Putamen (tissue), 1 donor: Measurements from ENCODE around the gene KRT16.
A peak's percentile ranks its signal among the peaks of the same experiment; 100 is the strongest.
"Not testable (repeated sequence)": the region's sequence is repeated elsewhere in the genome, so short reads cannot be mapped to it uniquely, and the experiment has no call there.

Experiments used
- DNase-seq: peaks from one replicate; pipeline ENCODE4 v3.0.0-alpha.2; 2016; ENCODE audit warnings: low spot score

Gene KRT16

DNA sequence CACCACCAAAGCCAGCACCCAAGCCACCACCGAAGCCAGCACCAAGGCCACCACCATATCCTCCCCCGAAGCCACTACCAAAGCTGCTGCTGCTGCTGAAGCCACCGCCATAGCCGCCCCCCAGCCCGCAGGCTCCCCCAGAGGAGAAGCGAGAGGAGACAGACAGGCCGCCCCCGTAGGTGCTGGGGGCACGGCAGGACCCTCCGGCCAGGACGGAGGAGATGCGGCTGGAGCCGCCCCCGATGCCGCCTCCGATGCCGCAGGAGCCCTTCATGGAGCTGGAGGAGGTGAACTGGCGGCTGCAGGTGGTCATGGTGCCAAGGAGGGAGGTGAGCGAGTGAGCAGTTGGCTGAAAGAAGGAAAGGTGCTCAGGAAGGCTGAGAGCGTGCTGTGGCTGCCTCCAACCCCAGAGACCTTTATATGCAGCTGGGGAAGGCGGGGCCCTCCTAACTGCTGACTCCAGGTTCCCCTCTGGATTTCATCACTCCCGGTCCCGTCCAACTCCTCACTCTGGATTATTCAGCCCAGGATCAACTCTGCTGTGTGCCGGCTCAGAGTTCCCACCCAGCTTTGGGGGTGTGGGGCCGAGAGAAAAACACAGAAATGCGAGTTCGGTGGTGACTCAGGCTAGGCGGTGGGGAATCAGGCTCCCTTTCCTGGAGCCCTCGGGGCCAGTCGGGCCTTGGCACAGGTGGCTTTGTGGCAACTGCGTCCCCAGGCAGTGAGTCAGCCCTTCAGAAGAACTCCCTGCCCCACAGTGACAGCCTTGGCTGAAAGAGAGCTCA, at the start of gene KRT16:
Gene KRT16 (minus strand): TSS at position 392 of the 785 bp plus-strand sequence. CDS start 79 bp downstream, at position 313.
- DNase-seq, result not testable (repeated sequence)

DNA sequence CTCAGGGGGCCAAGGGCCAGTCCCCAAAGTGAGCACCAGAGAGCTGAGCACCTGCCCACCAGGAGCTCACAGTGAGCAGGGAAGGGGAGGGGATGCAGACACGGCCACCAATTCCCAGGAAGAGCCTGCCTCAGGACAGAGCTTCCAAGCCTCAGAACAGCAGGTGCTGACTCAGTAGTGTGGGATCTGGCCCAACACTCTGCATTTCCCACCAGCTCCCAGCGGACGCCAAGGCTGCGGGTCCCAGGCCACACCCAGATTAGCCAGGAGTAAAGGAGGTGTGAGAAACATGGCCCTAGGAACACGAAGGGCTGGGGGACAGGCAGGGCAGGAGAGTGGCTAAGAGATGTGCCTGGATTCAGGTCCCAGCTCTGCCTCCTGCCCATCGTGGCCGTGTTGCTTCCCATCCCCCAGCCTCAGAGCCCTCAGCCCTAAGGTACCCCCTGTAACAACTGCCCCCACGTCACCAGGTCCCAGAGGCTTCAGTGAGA, 47.7 kb upstream of the KRT16 start:
- no peak for DNase-seq

DNA sequence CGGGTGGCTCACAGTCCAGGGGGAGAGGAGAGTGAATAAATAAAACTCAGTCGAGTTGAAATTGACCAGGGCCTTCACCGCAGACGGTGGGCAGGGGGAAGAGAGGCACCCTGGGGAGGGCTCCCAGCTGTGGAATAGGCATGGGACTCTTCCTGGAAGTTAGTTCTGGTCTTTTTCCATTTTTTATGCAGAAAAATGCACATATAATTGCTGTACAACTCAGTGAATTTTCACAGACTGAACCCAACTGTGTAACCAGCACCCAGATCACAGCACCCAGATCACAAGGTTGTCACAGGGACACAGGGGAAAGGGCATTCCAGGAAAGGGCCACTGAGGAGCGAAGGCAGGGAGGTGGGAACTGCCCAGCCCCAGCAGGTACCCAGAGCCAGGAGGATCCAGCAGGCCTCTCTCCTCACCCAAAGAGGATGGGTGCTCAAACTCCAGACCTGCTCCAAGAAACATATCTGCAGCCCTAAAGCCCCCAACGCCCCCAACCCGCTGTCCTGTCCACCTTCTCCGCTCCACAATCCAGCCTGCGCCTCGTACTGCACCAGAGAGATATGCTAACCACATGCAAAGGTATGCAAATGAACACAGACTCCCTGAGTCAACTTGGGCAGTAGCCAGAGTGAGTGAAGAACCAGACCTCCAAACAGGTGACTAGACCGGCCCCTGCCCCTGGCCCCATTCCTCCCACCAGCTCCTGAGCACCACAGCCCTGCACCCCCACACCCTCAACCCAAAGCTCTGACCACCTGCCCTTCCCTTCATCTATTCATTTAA, 47.1 kb upstream of the KRT16 start:
- DNase-seq, result no peak

DNA sequence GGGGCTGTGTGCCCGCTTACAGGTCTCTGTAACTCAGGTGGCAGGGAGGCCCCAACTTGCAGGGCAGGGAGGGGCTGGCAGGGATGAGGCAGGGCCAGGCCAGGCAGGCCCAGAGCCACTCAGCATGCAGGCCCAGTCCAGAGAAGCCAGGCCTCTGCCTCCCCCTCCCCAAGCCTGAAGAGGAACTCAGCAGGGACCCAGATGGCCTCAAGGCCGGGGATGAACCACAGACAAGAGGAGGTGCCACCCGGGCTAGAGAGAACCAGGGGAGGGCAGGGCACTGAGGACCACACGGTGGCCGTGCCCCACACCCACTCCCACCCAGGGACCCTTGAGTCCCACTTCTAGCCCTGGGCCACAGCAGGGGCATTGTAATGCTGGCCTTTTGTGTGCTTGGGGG, 46.3 kb upstream of the KRT16 start:
- DNase-seq, result no peak

GRCh38 chr17:41657936-41658335, 45.4 kb upstream of the KRT16 start:
- DNase-seq, result no peak

GRCh38 chr17:41657176-41657754, 44.7 kb upstream of the KRT16 start:
- no peak for DNase-seq

- DNase-seq, result no peak
These were observed 43.9 kb upstream of the KRT16 start for GRCh38 chr17:41656249-41657023.

GRCh38 chr17:41655611-41656111, 43.1 kb upstream of the KRT16 start:
- DNase-seq, result no peak

GRCh38 chr17:41654678-41655607, 42.4 kb upstream of the KRT16 start:
- no peak for DNase-seq

- DNase-seq, result no peak
These were observed 41.5 kb upstream of the KRT16 start for GRCh38 chr17:41653892-41654677.

- no peak for DNase-seq
These were observed 40.9 kb upstream of the KRT16 start for GRCh38 chr17:41653421-41653820.

- DNase-seq, result no peak
These were observed 39.9 kb upstream of the KRT16 start for GRCh38 chr17:41652461-41652970.

DNA sequence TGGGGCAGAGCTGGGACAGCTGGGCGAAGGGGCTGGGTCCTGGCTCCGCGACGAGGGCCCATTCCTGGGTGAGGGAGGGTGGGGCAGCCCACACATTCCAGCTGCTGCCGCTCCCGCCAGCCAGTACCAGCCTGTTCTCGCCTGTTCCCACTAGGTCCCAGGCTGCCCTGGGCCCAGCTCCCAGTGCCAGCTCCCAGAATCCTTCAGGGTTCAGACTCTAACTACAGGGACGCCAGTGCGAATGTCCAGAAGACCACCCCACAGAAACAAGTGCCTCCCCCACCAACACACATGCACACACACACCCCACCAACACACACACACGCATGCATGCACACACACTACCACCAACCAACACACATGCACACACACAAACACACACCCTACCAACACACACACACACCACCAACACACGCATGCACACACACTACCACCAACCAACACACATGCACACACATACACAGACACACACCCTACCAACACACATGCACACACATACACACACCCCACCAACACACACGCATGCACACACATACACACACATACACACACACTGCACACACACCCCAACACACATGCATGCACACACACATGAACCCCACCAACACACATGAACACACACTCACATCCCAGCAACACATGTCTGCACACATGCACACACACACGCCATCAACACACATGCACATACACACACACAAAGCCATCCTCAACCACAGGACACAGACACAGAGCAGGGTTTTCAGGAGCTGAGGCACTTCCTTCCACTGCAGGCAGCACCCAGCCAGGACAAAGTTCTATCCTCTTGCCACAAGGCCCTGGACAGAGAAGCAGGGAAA, 39.3 kb upstream of the KRT16 start:
- no peak for DNase-seq

GRCh38 chr17:41650794-41651624, 38.4 kb upstream of the KRT16 start:
- DNase-seq, result no peak

GRCh38 chr17:41649923-41650519, 37.5 kb upstream of the KRT16 start:
- DNase-seq, result no peak

DNA sequence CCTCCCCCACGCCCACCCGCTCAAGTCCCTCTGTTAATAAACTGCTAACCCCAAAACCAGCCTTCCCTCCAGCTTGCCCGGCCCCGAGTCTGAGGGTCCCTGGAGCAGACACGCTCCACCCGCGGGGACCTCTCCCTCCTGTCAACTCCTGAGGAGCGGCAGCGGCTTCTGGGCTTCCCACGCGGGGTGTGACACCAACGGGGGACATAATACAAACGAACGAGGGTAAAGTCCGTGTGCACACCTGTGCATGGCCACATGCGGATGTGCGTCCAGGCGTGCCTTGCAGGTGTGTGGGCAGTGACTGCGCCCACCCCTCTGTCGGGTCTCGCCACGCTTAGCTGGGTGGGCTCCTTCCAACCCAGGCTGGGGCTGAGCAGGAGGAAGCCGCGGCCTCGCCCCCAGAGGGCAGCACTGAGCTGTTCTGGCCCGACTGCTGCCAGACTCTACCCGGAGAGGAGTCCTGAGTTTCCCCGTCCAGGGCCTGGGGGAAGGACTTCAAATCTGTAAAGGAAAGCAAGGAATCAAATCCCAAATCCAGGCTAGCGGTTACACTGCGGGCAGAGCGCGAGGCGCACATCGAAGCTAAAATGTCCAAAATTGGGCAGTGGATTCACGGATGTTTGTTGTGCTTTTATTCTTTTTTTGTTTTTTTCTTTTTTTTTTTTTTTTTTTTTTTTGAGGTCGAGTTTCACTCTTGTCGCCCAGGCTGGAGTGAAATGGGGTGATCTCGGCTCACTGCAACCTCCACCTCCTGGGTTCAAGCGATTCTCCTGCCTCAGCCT, 36.0 kb upstream of the KRT16 start:
- DNase-seq, result peak; percentile 57
